ENCODE data around the gene MYO1E.

The MYO1E gene

GRCh38 chr15:59116771-59117170, 255.9 kb downstream of the MYO1E start:
- no peak for DNase-seq

GRCh38 chr15:59116141-59116540, 256.5 kb downstream of the MYO1E start:
- DNase-seq, result no peak

DNA sequence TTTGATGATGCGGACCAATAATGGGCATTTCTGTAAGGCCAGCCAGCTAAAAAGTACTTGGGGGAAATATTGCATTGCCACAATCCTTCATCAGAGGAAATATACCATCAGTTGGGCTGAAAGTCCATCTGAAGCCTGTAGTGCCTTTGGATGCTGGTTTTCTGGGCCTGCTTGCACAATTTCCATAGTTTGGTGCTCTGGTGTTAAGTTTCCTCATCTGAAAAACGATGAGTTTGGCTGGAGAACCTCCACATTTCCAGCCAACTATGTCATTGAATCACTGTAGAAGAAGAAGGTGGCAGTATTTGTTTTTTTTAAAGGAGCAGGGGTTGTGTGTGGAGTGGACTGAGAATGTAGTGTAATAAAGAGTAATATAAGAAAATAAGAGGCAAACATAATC, 257.6 kb downstream of the MYO1E start:
- DNase-seq, result no peak

GRCh38 chr15:59111251-59111650, 261.4 kb downstream of the MYO1E start:
- no peak for DNase-seq

- no peak for DNase-seq
Measured at GRCh38 chr15:59105854-59106253, 266.8 kb downstream of the MYO1E start.

DNA sequence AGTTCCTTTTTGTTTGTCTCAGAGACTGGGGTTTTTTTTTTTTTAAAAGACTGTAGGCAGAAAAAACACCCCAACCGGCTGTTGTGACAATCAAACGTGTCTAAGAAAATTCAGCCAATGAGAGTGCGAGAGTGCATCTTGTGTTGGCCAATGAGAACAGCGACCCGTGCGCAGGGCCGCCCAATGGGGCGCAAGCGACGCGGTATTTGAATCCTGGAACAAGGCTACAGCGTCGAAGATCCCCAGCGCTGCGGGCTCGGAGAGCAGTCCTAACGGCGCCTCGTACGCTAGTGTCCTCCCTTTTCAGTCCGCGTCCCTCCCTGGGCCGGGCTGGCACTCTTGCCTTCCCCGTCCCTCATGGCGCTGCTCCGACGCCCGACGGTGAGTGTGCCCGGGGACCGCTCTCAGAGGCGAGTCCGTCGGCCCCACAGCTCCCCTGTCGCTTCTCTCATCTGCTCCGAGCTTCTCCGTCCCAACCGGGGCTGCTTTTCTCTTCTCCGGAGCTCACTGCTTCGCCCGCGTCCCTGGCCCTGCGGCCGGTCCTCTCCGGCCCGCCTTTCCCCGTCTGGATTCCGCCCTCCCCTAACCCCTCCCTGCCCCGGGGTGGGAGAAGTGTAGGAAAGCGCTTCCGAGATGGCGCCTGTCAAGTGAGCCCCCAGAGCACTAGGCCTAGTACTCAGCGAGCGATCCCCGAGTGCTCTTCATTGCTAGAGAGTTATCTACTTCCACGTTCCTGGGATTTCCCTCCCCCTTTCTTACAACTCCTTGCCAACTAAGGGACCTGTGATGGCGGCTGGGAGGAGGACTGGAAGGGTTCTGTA, 267.5 kb downstream of the MYO1E start, which contains the start of gene CCNB2:
Gene CCNB2 (plus strand): TSS at position 235 of the 821 bp plus-strand sequence. CDS start 123 bp downstream, at position 358.
- peak; percentile 94 to 98 for DNase-seq

DNA sequence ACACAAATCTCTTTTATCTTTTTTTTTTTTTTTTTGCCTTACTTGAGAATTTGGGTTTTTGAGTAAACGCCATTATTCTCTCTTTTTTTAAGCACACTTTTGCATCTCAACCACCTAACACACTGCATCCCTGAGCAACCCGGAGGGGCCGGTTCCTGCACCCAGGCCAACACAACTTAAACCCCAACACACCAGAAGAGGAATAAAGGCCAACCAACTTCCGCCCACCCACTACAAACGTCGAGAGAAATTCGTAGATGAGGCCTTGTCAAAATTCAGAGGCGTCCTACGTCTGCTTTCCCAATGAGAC, 268.1 kb downstream of the MYO1E start:
- DNase-seq, result no peak

- no peak for DNase-seq
Measured at GRCh38 chr15:59099162-59099685, 273.4 kb downstream of the MYO1E start.

DNA sequence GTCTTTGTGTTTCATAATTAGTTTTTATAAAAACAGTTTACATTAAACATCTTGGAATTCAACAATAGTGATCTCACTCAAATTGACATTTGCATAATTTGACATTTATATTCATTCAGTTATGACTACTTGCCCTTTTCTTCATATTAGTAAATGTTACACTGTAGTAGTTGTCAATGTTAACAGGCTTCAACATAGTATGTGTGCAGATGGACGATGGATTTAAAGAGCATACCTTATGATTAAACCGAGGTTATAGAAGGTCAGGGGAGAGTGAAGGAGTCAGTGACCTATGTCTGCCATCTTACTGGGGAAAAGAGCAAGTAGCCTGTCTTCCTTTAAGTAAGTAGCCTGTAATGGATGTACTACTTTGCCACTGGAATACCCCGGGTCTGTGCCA, 276.2 kb downstream of the MYO1E start:
- no peak for DNase-seq

DNA sequence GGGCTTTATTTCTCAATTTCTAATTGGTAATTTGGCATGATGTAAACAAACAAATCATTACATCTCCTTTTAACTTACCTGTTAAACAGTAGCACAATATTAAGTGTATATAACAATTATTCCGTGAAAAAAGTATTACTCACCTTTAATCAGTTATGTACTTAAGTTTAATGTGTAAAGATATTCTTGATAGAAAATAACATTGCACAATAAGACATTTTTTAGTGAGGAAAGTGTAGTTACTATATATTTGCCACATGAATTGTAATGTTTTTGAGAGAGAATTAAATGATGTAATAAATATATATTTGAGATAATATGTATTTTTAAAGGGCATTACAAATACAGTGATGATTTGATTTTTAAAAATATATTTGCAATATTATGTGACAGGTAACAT, 278.6 kb downstream of the MYO1E start:
- DNase-seq, result no peak

GRCh38 chr15:59087731-59088130, 284.9 kb downstream of the MYO1E start:
- DNase-seq, result no peak

All from inflammatory macrophage treated with lipopolysaccharide for 1 hour (primary cell).